T-cell (primary cell): Measurements from ENCODE around the gene CD200. TPM values are rescaled to one million over a fixed set of nuclear protein-coding genes. Genes with fewer than 3 reads are reported as not detected.
A peak's percentile ranks its signal among the peaks of the same experiment; 100 is the strongest.

Experiments used
- ATAC-seq, 4 experiments: fragments of 200-7000 bp in 3 of 4; fragments of 150-1000 bp in 1 of 4; cut with Tn5 transposase; replicated peaks in 1 of 4; 1 replicate in 3 of 4; 2 replicates in 1 of 4; pipeline ENCODE4 v1.10.0; 2021; ENCODE audit warnings: moderate library complexity in 3 of 4, mild to moderate bottlenecking in 2 of 4, moderate number of reproducible peaks in 1 of 4
- CTCF ChIA-PET, 2 donors: fragments of 300-600 bp; sonication (Branson Sonifier 250); formaldehyde crosslinking; loops; one replicate each; lab custom pipeline; 2022; ENCODE audit warnings: antibody characterized with exemption in 2 of 2; lab: Charles Lee
- POLR2A ChIA-PET, 2 donors: fragments of 300-600 bp; sonication (Branson Sonifier 250); formaldehyde crosslinking; loops; one replicate each; lab custom pipeline; 2022; ENCODE audit warnings: antibody characterized with exemption in 2 of 2; lab: Charles Lee
- DNase-seq, 35 experiments: peaks; one replicate each; pipeline versions ENCODE4 v3.0.0 to v3.0.0-alpha.2; 2013 to 2023
- H3K27ac ChIP-seq: one replicate; pipeline ENCODE4 v1.5.1; 2013; ENCODE audit warnings: low read length
- H3K27me3 ChIP-seq, 2 experiments: replicated peaks in 1 of 2; 1 replicate in 1 of 2; 2 replicates in 1 of 2; pipeline versions ENCODE4 v1.6.1 to v1.7.0; 2013; ENCODE audit warnings: low read length in 1 of 2, mixed read lengths in 1 of 2; ENCODE audit not compliant: control insufficient read depth in 2 of 2, insufficient read depth in 2 of 2; ENCODE audit errors: extremely low read depth in 1 of 2
- H3K36me3 ChIP-seq, 2 donors: 1 replicate in 1 of 2; 2 replicates in 1 of 2; pipeline versions ENCODE4 v1.6.1 to v1.7.0; 2013; ENCODE audit warnings: low read length in 1 of 2; ENCODE audit not compliant: control insufficient read depth in 2 of 2, insufficient read depth in 1 of 2; ENCODE audit errors: extremely low read depth in 1 of 2
- H3K4me1 ChIP-seq, 2 experiments: 1 replicate in 1 of 2; 2 replicates in 1 of 2; pipeline versions ENCODE4 v1.6.1 to v1.7.0; 2013; ENCODE audit warnings: low read length in 2 of 2, mixed read lengths in 1 of 2; ENCODE audit not compliant: insufficient read depth in 2 of 2, control insufficient read depth in 1 of 2; ENCODE audit errors: extremely low read depth in 1 of 2
- H3K4me3 ChIP-seq, 2 donors: 1 replicate in 1 of 2; 2 replicates in 1 of 2; pipeline versions ENCODE4 v1.5.1 to v1.7.0; 2013; ENCODE audit warnings: mild to moderate bottlenecking in 2 of 2, low read length in 1 of 2, moderate library complexity in 1 of 2; ENCODE audit not compliant: control insufficient read depth in 1 of 2; ENCODE audit errors: extremely low read depth in 1 of 2
- H3K9me3 ChIP-seq: 2 replicates; pipeline ENCODE4 v1.7.0; 2013
- H3K27ac Mint-ChIP-seq, 2 donors: one replicate each; pipeline ENCODE4 v1.8.0; 2020 to 2021; ENCODE audit warnings: mild to moderate bottlenecking in 2 of 2, mixed read lengths in 2 of 2
- H3K27me3 Mint-ChIP-seq, 2 donors: one replicate each; pipeline ENCODE4 v1.8.0; 2021 to 2022; ENCODE audit warnings: mixed read lengths in 2 of 2
- H3K36me3 Mint-ChIP-seq: one replicate; pipeline ENCODE4 v1.8.0; 2021; ENCODE audit warnings: mixed read lengths
- H3K4me1 Mint-ChIP-seq, 3 donors: one replicate each; pipeline ENCODE4 v1.8.0; 2020 to 2022; ENCODE audit warnings: mixed read lengths in 3 of 3, mild to moderate bottlenecking in 1 of 3
- H3K4me3 Mint-ChIP-seq, 3 donors: one replicate each; pipeline ENCODE4 v1.8.0; 2020 to 2022; ENCODE audit warnings: mild to moderate bottlenecking in 3 of 3, mixed read lengths in 3 of 3, moderate library complexity in 3 of 3
- H3K9me3 Mint-ChIP-seq, 3 donors: one replicate each; pipeline ENCODE4 v1.8.0; 2020 to 2022; ENCODE audit warnings: mixed read lengths in 3 of 3
- WGBS: methylation state at CpG from one replicate; pipeline ENCODE4 v1.1.5; 2013; ENCODE audit warnings: missing lambda C conversion rate; ENCODE audit not compliant: insufficient coverage; 5-methylcytosine and 5-hydroxymethylcytosine counted together
- total RNA-seq, 35 experiments: library from RNA in 6 of 35; stranded (reverse) in 6 of 35; fragments of 120-200 nt in 1 of 35; gene quantifications; one replicate each; pipeline versions ENCODE4 v1.2.1 to v1.2.4 and lab custom pipeline; 2013 to 2026

Gene CD200
- total RNA-seq, 5 donors from 2014 or later (not counting 1 experiment from before 2014, with no cell fraction given) = 1.3 to 4.6 (median 2.2) TPM

DNA sequence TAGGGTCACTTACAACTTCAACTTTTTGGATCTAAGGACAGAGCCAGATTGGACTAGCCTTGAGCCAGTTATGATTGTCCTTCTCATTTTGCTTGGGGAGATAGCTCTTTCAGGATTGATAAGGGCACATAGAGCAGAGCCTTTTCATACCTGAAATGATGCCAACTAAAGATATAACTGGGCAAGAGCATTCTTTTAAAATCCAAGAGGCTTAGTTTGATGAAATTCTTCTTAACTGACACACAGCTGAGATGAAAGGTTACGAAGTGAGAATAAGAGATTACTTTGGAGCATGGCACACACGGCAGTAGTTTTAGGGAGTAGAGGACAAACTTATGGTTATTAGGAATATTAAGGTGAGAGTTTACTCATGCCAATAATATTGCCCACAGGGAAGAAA, 12.7 kb downstream of the CD200 start:
- POLR2A ChIA-PET = interaction anchor here (0.8 to 1.1 kb wide), 2 partner anchors 10 to 13 kb away, joined by 3 read pairs; no protein-coding TSS in a partner anchor
- no peak overlapping the region for H3K4me3 ChIP-seq
- peaks cover 13 to 17% (median 14%) of the 10 kb centered on the region in 3 donors for H3K4me1 Mint-ChIP-seq
- no peaks in the 10 kb centered on the region for H3K9me3 ChIP-seq
- H3K27me3 Mint-ChIP-seq = no peaks in the 10 kb centered on the region
- H3K27ac ChIP-seq = no peak overlapping the region
- H3K36me3 Mint-ChIP-seq = peaks cover 22% of the 10 kb centered on the region
- H3K27ac Mint-ChIP-seq = no peak overlapping the region
- no peaks in the 10 kb centered on the region for H3K27me3 ChIP-seq
- CTCF ChIA-PET = interaction anchor here in 1 of 2 donors (0.5 kb wide), 1 partner anchor 27 kb away, joined by 4 read pairs; no protein-coding TSS in a partner anchor
- H3K4me3 Mint-ChIP-seq = no peak overlapping the region
- no peaks in the 10 kb centered on the region for H3K4me1 ChIP-seq
- H3K36me3 ChIP-seq = peaks cover 0 to 4% of the 10 kb centered on the region in 2 donors
- DNase-seq (no peak), ATAC-seq (no peak)
- WGBS = 100% methylated on average over 1 of the region's 2 CpGs
- H3K9me3 Mint-ChIP-seq = peaks cover 0 to 6% (median 6%) of the 10 kb centered on the region in 3 donors

DNA sequence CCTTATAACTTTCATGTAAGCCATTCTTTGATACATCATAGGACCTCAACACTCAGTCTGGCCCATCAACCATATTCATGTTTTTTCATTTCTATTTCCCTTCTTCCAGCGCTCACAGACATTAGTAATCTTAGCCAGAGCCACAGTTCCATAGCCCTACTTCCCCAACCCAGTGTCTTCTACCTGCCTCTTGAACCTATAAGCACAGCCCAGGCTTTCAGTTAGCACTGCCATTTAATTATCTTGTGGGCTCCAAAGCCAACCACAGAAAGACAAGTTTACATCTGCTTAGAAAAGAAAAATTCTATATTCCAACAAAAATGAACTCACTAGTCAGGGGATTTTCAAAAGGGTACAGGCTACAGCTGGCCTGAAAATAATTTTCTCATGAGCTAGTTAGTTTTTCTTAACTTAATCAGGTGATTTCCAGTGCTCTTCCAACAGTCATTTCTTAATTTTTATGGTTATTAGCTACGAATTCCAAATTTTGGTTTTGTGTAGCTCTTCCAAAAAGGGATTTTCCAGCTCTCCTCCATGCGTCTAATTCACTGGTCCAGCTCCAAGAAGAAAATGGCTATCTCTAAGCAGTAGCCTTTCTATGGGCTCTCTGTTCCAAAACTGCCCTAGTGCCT, 13.7 kb downstream of the CD200 start:
- no peak overlapping the region for H3K4me3 ChIP-seq
- Mint-ChIP-seq H3K4me1 (peaks cover 9 to 14% (median 9%) of the 10 kb centered on the region in 3 donors), H3K36me3 (peaks cover 22% of the 10 kb centered on the region), H3K27ac (no peak overlapping the region), H3K9me3 (peaks cover 0 to 6% (median 6%) of the 10 kb centered on the region in 3 donors), H3K27me3 (no peaks in the 10 kb centered on the region), H3K4me3 (no peak overlapping the region)
- ATAC-seq (no peak), DNase-seq (no peak)
- H3K36me3 ChIP-seq = peaks cover 0 to 4% of the 10 kb centered on the region in 2 donors
- no peaks in the 10 kb centered on the region for H3K4me1 ChIP-seq
- POLR2A ChIA-PET = interaction anchor here in 1 of 2 donors (0.5 to 1.1 kb wide), 3 partner anchors 12 to 94 kb away, joined by 3 to 6 read pairs (median 3); no protein-coding TSS in a partner anchor
- no peak overlapping the region for H3K27ac ChIP-seq
- H3K9me3 ChIP-seq = no peaks in the 10 kb centered on the region
- no peaks in the 10 kb centered on the region for H3K27me3 ChIP-seq
- 80% methylated on average over 1 of the region's 3 CpGs for WGBS
- CTCF ChIA-PET = no interaction called here

DNA sequence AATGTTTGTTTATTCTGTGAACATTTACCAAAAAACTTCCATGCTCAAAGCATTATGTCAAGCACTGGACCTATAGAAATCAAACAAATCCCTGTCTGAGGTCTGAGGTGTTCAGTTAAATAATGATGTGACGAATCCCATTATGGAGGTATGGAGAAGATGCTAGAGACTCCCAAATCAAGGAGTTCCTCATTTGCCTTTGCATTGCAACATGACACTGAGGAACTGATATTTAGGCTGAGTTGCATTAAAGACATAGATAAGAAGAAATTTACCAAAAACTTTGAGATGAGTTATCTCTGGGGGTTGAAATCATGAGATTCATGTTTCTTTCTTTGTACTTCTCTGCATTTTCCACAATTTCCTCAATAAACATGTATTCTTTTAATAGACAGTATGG, 16.0 kb downstream of the CD200 start:
- Histone ChIP-seq H3K4me3 (no peak overlapping the region), H3K4me1 (no peaks in the 10 kb centered on the region), H3K27ac (no peak overlapping the region), H3K36me3 (peaks cover 0 to 4% of the 10 kb centered on the region in 2 donors), H3K27me3 (no peaks in the 10 kb centered on the region), H3K9me3 (no peaks in the 10 kb centered on the region)
- Mint-ChIP-seq H3K36me3 (peaks cover 23% of the 10 kb centered on the region), H3K4me1 (peaks cover 5 to 8% (median 5%) of the 10 kb centered on the region in 3 donors), H3K9me3 (peaks cover 0 to 2% (median 0%) of the 10 kb centered on the region in 3 donors), H3K4me3 (no peak overlapping the region), H3K27ac (peak overlapping the region in 1 of 2 donors; percentile 13), H3K27me3 (no peaks in the 10 kb centered on the region)
- POLR2A ChIA-PET = no interaction called here
- CTCF ChIA-PET = interaction anchor here in 1 of 2 donors (1.0 kb wide), 1 partner anchor 14 kb away, joined by 3 read pairs; no protein-coding TSS in a partner anchor
- DNase-seq (no peak), ATAC-seq (no peak)
- no CpG with 5 or more reads among the region's 1 CpG for WGBS

DNA sequence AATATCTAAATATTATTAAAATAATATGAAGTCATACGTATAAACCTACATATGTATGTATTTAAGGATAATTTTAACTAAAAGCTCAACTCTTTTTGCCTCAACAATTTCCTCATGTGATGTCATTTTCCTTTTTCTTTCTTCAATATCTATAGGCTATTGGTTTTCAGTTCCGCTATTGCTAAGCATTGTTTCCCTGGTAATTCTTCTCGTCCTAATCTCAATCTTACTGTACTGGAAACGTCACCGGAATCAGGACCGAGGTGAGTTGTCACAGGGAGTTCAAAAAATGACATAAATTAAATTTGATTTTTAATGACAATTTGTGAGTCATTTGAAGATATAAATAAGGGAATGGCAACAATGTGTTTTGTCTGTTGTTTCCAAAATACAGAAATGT, 16.6 kb downstream of the CD200 start:
- H3K4me3 Mint-ChIP-seq = no peak overlapping the region
- H3K27ac Mint-ChIP-seq = no peak overlapping the region
- Histone ChIP-seq H3K36me3 (peaks cover 0 to 4% of the 10 kb centered on the region in 2 donors), H3K27me3 (no peaks in the 10 kb centered on the region), H3K9me3 (no peaks in the 10 kb centered on the region), H3K27ac (no peak overlapping the region), H3K4me3 (no peak overlapping the region), H3K4me1 (no peaks in the 10 kb centered on the region)
- DNase-seq (no peak), ATAC-seq (no peak)
- ChIA-PET CTCF (interaction anchor here in 1 of 2 donors (1.0 kb wide), 1 partner anchor 14 kb away, joined by 3 read pairs; no protein-coding TSS in a partner anchor), POLR2A (interaction anchor here in 1 of 2 donors (0.6 kb wide), 2 partner anchors 35 to 133 kb away, joined by 3 to 11 read pairs; no protein-coding TSS in a partner anchor)
- H3K27me3 Mint-ChIP-seq = no peaks in the 10 kb centered on the region
- H3K36me3 Mint-ChIP-seq = peaks cover 21% of the 10 kb centered on the region
- H3K4me1 Mint-ChIP-seq = peaks cover 5 to 8% (median 5%) of the 10 kb centered on the region in 3 donors
- H3K9me3 Mint-ChIP-seq = no peaks in the 10 kb centered on the region
- whole genome bisulfite sequencing = no CpG with 5 or more reads among the region's 6 CpGs

DNA sequence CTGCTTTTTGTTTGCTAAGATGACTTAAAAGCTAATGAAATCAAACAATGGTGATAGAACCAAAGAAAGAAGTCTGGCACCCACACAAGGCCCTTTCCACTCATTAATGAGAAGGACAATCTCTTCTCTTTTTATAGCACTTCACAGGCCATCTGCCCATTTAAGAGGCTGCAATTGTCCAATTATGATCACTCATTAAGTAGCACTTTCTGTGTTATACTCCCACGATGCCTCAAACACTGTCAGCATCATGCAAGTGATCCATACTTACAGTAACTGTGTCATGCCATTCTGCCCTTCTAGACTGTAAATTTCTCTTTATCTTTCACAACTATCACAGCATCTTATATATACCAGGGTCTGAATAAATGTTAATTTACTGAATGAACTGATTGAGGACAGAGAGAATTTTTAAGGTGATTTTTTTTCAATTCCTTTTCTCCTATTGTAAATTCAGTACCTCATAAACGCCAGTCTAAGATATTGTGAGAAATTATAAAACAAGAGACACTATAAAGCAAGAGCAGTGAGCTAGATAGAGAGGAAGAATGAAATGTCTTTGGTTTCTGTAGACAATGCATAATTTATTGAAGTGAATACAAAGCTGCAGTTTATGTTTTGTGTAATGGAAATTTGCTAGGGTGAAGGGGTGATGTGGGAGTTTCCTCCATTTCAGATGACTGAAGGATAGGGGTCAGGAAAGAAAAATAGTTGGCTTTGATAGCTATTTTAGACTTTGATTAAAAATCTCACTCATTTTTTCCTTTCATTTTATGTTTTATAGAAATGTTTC, 17.3 kb downstream of the CD200 start:
- no peak overlapping the region for H3K27ac ChIP-seq
- peaks cover 5 to 8% (median 5%) of the 10 kb centered on the region in 3 donors for H3K4me1 Mint-ChIP-seq
- ChIA-PET POLR2A (interaction anchor here (0.6 to 1.0 kb wide), 2 partner anchors 14 to 35 kb away, joined by 3 to 11 read pairs; no protein-coding TSS in a partner anchor), CTCF (interaction anchor here in 1 of 2 donors (0.9 to 1.3 kb wide), 3 partner anchors 11 to 239 kb away, joined by 3 read pairs; no protein-coding TSS in a partner anchor)
- no peak for DNase-seq
- H3K36me3 ChIP-seq = peaks cover 0 to 3% of the 10 kb centered on the region in 2 donors
- H3K4me3 ChIP-seq = no peak overlapping the region
- no peaks in the 10 kb centered on the region for H3K9me3 Mint-ChIP-seq
- no peaks in the 10 kb centered on the region for H3K9me3 ChIP-seq
- no peaks in the 10 kb centered on the region for H3K27me3 ChIP-seq
- H3K36me3 Mint-ChIP-seq = peaks cover 19% of the 10 kb centered on the region
- ATAC-seq = no peak
- H3K27me3 Mint-ChIP-seq = no peaks in the 10 kb centered on the region
- H3K4me1 ChIP-seq = no peaks in the 10 kb centered on the region
- no peak overlapping the region for H3K27ac Mint-ChIP-seq
- no peak overlapping the region for H3K4me3 Mint-ChIP-seq
- 80% methylated on average over 1 of the region's 2 CpGs for WGBS

DNA sequence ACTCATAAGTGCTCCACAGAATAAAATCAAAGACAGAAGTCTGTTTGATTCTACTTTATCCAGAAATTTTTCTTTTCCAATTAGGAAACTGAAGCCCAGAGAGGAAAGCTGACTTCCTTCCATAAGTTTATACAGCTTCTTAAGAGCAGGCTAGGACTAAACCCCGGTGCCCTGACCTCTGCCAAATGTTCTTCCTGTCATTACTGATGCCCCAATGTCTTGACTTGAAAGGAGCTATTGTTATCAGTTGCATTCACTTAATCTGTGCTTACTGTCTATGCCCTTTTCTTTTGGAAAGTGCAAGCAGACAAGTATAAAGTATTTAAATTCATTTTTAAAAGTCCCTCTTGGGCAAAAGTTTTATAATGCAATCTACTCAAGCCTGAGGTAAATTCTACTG, 18.1 kb downstream of the CD200 start:
- Mint-ChIP-seq H3K36me3 (peaks cover 12% of the 10 kb centered on the region), H3K27me3 (no peaks in the 10 kb centered on the region), H3K4me1 (peaks cover 5 to 7% (median 5%) of the 10 kb centered on the region in 3 donors), H3K27ac (no peak overlapping the region), H3K9me3 (no peaks in the 10 kb centered on the region), H3K4me3 (no peak overlapping the region)
- CTCF ChIA-PET = interaction anchor here in 1 of 2 donors (0.8 to 1.3 kb wide), 3 partner anchors 12 to 239 kb away, joined by 3 to 4 read pairs (median 3); no protein-coding TSS in a partner anchor
- Histone ChIP-seq H3K27me3 (no peaks in the 10 kb centered on the region), H3K4me3 (no peak overlapping the region), H3K36me3 (no peaks in the 10 kb centered on the region), H3K9me3 (no peaks in the 10 kb centered on the region), H3K4me1 (no peaks in the 10 kb centered on the region), H3K27ac (no peak overlapping the region)
- no CpG with 5 or more reads among the region's 1 CpG for WGBS
- no peak for ATAC-seq
- DNase-seq = no peak
- POLR2A ChIA-PET = interaction anchor here in 1 of 2 donors (0.5 to 1.0 kb wide), 2 partner anchors 13 to 1227 kb away, joined by 3 to 5 read pairs; no protein-coding TSS in a partner anchor
